Parathyroid adenoma (tissue), 2 donors: Measurements from ENCODE around the gene CFAP45.

Source experiments
- H2AFZ ChIP-seq: fragments of 300-600 bp; sonication (generic); one replicate; pipeline ENCODE4 v1.7.0; 2017; ENCODE audit warnings: antibody characterized with exemption, mild to moderate bottlenecking
- H3K27ac ChIP-seq: fragments of 300-600 bp; sonication (generic); one replicate; pipeline ENCODE4 v1.7.0; 2017
- H3K27me3 ChIP-seq: fragments of 300-600 bp; sonication (generic); one replicate; pipeline ENCODE4 v1.7.0; 2017; ENCODE audit warnings: low read length; ENCODE audit not compliant: control insufficient read depth, insufficient read depth
- H3K36me3 ChIP-seq: fragments of 300-600 bp; sonication (generic); one replicate; pipeline ENCODE4 v1.7.0; 2017; ENCODE audit warnings: low read length; ENCODE audit not compliant: control insufficient read depth, insufficient read depth
- H3K4me1 ChIP-seq: fragments of 300-600 bp; sonication (generic); one replicate; pipeline ENCODE4 v1.7.0; 2017; ENCODE audit warnings: control low read depth
- H3K4me2 ChIP-seq: fragments of 300-600 bp; sonication (generic); one replicate; pipeline ENCODE4 v1.7.0; 2017; ENCODE audit warnings: low read length
- H3K4me3 ChIP-seq: fragments of 300-600 bp; sonication (generic); one replicate; pipeline ENCODE4 v1.7.0; 2017; ENCODE audit warnings: low read depth, low read length
- H3K79me2 ChIP-seq: fragments of 300-600 bp; sonication (generic); one replicate; pipeline ENCODE4 v1.7.0; 2017; ENCODE audit warnings: control low read depth
- H3K9ac ChIP-seq: fragments of 300-600 bp; sonication (generic); one replicate; pipeline ENCODE4 v1.7.0; 2017; ENCODE audit warnings: mild to moderate bottlenecking
- H3K9me3 ChIP-seq: fragments of 300-600 bp; sonication (generic); one replicate; pipeline ENCODE4 v1.7.0; 2017; ENCODE audit warnings: low read length; ENCODE audit not compliant: control insufficient read depth
- TF ChIP-seq, protein P1 (sequence below): fragments of 300-600 bp; sonication (generic); IDR thresholded peaks from one replicate; pipeline ENCODE4 v1.7.0; 2017; ENCODE audit warnings: antibody characterized with exemption, mild to moderate bottlenecking
- donor health status: primary hyperparathyroidism.

Gene CFAP45

DNA sequence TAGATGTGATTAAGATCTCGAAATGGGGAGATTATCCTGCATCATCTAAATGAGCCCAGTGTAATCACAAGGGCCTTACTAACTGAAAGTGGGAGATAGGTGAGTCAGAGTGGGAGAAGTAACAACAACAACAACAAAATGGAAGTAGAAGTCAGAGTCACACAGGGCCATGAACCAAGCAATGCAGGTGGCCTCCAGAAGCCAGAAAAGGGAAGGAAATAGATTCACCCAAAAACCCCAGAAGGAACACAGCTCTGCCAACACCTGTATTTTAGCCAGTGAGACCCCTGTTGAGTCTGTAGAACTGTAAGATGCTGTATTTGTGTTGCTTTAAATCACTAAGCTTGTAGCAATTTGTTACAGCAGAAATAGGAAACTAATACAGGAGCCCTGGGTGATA is 21.3 kb upstream of the CFAP45 start:
- peaks cover 13% of the 10 kb centered on the region for H3K4me1 ChIP-seq
- H3K4me2 ChIP-seq = no peak overlapping the region
- TF ChIP-seq, protein P1, sequence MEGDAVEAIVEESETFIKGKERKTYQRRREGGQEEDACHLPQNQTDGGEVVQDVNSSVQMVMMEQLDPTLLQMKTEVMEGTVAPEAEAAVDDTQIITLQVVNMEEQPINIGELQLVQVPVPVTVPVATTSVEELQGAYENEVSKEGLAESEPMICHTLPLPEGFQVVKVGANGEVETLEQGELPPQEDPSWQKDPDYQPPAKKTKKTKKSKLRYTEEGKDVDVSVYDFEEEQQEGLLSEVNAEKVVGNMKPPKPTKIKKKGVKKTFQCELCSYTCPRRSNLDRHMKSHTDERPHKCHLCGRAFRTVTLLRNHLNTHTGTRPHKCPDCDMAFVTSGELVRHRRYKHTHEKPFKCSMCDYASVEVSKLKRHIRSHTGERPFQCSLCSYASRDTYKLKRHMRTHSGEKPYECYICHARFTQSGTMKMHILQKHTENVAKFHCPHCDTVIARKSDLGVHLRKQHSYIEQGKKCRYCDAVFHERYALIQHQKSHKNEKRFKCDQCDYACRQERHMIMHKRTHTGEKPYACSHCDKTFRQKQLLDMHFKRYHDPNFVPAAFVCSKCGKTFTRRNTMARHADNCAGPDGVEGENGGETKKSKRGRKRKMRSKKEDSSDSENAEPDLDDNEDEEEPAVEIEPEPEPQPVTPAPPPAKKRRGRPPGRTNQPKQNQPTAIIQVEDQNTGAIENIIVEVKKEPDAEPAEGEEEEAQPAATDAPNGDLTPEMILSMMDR = no peak
- no peaks in the 10 kb centered on the region for H3K27me3 ChIP-seq
- H3K79me2 ChIP-seq = no peaks in the 10 kb centered on the region
- no peak overlapping the region for H3K4me3 ChIP-seq
- no peaks in the 10 kb centered on the region for H3K36me3 ChIP-seq
- no peaks in the 10 kb centered on the region for H3K9me3 ChIP-seq
- no peak overlapping the region for H3K27ac ChIP-seq
- no peak overlapping the region for H3K9ac ChIP-seq
- H2AFZ ChIP-seq = no peak overlapping the region

DNA sequence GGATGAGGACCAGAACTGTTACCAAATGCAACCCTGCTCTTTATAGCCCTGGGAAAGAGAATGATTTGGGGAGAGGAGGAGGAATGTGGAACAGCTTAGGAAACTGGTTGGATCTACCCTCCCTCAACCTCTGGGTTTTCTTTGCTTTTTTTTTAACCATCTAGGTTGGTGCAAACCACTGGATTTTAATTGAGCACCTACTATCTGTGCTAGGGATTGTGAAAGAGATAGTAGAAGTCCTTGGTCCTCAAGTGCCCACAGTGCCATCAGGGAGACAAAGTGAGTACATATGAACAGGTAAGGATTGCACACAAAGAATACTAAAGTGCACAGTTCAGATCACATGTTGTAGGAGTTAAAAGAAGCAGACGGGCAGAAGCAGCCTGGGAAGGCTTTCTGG is 20.7 kb upstream of the CFAP45 start:
- Histone ChIP-seq H3K4me1 (peaks cover 9% of the 10 kb centered on the region), H3K36me3 (no peaks in the 10 kb centered on the region), H3K27me3 (no peaks in the 10 kb centered on the region), H3K4me3 (no peak overlapping the region), H3K4me2 (no peak overlapping the region), H2AFZ (no peak overlapping the region), H3K9ac (no peak overlapping the region), H3K27ac (no peak overlapping the region), H3K9me3 (no peaks in the 10 kb centered on the region), H3K79me2 (no peaks in the 10 kb centered on the region)
- TF ChIP-seq, protein P1 = no peak

DNA sequence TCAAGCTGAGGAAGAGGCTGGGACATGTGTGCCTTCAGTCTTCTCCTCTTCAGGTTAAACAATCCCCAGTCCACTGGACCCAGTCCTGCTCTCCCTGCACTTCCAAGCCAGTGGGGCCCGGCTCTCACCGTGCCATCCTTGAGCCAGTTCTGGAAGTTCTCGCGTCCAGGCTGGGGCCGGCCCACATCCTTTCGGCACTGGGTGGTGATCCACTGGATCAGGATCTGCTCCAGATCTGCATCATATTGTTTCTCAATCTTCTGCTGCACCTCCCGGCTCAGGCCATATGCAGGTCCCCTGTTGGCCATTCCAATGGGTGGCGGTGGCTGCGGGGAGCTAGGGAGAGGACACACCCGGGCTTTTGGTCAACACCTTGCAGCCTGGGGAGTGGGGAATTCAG is 20.2 kb upstream of the CFAP45 start:
- Histone ChIP-seq H3K36me3 (no peaks in the 10 kb centered on the region), H3K4me1 (peaks cover 9% of the 10 kb centered on the region), H3K9me3 (no peaks in the 10 kb centered on the region), H3K4me2 (no peak overlapping the region), H3K9ac (no peak overlapping the region), H3K27ac (no peak overlapping the region), H3K79me2 (no peaks in the 10 kb centered on the region), H3K4me3 (no peak overlapping the region), H2AFZ (no peak overlapping the region), H3K27me3 (no peaks in the 10 kb centered on the region)
- TF ChIP-seq, protein P1 = no peak

- Histone ChIP-seq H3K27ac (no peak overlapping the region), H3K4me1 (peaks cover 9% of the 10 kb centered on the region)
Measured at GRCh38 chr1:159919236-159919865, 19.4 kb upstream of the CFAP45 start.

More at GRCh38 chr1:159919236-159919865, 19.4 kb upstream of the CFAP45 start:
- no peak overlapping the region for H2AFZ ChIP-seq
- H3K9me3 ChIP-seq = no peaks in the 10 kb centered on the region
- H3K4me3 ChIP-seq = no peak overlapping the region
- H3K36me3 ChIP-seq = no peaks in the 10 kb centered on the region
- H3K9ac ChIP-seq = no peak overlapping the region
- no peak overlapping the region for H3K4me2 ChIP-seq
- H3K27me3 ChIP-seq = no peaks in the 10 kb centered on the region
- H3K79me2 ChIP-seq = no peaks in the 10 kb centered on the region
- TF ChIP-seq, protein P1 = no peak
